WI38 (cell line): Measurements from ENCODE around the gene IFRD2.

Source experiments
- H3K4me3 ChIP-seq: 2 replicates; pipeline ENCODE4 v1.5.1; 2011; ENCODE audit warnings: low read depth, mild to moderate bottlenecking, control low read depth, low read length
- TF ChIP-seq, protein P1 (sequence below): IDR thresholded peaks from 2 replicates; pipeline ENCODE4 v1.5.1; 2012; ENCODE audit warnings: low read depth, mild to moderate bottlenecking, control low read depth, low read length

Gene IFRD2

GRCh38 chr3:50260942-50261441 lies 31.2 kb downstream of the IFRD2 start:
- TF ChIP-seq, protein P1, sequence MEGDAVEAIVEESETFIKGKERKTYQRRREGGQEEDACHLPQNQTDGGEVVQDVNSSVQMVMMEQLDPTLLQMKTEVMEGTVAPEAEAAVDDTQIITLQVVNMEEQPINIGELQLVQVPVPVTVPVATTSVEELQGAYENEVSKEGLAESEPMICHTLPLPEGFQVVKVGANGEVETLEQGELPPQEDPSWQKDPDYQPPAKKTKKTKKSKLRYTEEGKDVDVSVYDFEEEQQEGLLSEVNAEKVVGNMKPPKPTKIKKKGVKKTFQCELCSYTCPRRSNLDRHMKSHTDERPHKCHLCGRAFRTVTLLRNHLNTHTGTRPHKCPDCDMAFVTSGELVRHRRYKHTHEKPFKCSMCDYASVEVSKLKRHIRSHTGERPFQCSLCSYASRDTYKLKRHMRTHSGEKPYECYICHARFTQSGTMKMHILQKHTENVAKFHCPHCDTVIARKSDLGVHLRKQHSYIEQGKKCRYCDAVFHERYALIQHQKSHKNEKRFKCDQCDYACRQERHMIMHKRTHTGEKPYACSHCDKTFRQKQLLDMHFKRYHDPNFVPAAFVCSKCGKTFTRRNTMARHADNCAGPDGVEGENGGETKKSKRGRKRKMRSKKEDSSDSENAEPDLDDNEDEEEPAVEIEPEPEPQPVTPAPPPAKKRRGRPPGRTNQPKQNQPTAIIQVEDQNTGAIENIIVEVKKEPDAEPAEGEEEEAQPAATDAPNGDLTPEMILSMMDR, result no peak
- peak overlapping the region; percentile 51; the same call in 1 of the 2 replicates for H3K4me3 ChIP-seq

DNA sequence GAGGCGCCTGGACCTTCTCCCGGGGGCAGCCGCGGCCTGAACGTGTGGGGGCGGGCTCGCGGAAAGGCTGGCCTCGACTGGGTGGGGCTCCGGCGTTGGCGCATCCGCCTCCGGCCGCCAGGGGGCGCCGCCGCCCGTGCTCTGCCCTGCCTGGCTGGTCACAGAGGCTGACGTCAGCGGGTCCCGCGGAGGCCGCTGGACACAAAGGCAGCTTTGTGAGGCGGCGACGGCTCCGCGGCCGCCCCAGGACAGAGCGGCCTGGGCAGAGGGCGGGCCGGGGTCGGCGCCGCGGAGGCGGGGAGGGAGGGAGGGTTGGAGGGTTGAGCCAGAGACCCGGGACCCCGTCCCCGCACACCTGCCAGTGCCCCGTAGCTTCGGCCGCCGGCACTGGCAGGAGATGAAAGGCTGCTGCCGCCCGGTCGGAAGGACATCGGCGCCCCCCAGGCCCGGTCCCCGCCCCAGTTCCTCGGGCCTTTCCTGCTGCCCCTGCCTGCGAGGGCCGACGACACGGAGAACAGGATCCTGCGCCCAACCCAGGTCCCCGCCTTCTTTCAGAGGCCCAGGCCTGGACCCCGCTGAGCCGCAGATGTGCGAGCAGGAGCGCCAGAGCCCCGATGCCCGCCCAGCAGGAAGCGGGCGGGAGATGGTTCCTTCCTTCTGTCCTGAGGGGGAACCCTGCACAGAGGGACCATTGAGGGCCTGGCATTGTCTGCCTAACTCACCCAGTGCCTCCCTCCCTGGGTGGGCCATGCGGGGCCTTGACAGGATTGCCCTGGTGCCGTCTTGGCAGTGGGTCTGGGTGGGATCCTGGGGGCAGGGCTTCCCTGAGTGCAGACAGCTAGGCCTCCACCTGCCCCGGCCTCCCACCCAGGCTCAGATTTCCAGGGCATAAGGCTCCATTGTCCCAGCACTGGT lies 31.9 kb downstream of the IFRD2 start:
- peak overlapping the region; percentile 51 for H3K4me3 ChIP-seq
- TF ChIP-seq, protein P1, result peak; percentile 83

- H3K4me3 ChIP-seq, result no peak overlapping the region
- TF ChIP-seq, protein P1, result no peak
These were observed 32.7 kb downstream of the IFRD2 start for GRCh38 chr3:50259432-50260026.

- no peak overlapping the region for H3K4me3 ChIP-seq
- TF ChIP-seq, protein P1, result no peak
These were observed 33.2 kb downstream of the IFRD2 start for GRCh38 chr3:50258979-50259378.

DNA sequence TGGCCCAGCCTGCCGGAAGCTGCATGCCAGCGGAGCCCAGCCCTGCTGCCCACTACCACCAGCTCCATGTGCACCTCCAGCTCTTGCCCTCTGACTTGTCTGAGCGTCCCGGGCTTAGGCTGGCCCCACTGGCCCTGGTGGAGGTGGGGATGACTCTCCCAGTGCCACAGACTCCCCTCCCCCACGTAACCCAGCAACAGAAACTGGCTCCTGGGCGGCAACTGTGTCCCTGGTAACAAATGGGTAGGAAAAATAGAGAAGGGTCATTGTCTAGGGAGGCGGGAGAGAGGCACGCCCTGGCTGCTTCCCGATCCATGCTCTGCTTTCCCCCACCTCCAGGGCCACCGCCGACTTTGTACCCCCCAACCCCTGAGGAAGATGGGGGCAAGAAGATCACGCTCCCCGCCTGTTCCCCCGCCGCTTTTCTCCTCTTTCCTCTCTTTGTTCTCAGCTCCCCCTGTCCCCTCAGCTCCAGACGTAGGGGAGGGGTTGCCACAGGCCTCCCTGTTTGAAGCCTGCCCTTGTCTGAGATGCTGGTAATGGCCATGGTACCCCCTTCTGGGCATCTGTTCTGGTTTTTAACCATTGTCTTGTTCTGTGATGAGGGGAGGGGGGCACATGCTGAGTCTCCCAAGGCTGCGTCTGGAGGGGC lies 34.1 kb downstream of the IFRD2 start:
- no peak overlapping the region for H3K4me3 ChIP-seq

GRCh38 chr3:50256978-50257890 lies 35.0 kb downstream of the IFRD2 start:
- no peak overlapping the region for H3K4me3 ChIP-seq
- TF ChIP-seq, protein P1, result peak; percentile 46

More for the DNA sequence above, 34.1 kb downstream of the IFRD2 start:
- TF ChIP-seq, protein P1, result no peak
